HG02870 (cell line): Measurements from ENCODE around the gene NR1I3.
A peak's percentile ranks its signal among the peaks of the same experiment; 100 is the strongest.

Experiments
- ATAC-seq: cut with Tn5 transposase; IDR thresholded peaks from one replicate; pipeline ENCODE4 v1.9.1; 2021; ENCODE audit warnings: mild to moderate bottlenecking, moderate library complexity; ENCODE audit not compliant: unreplicated experiment

Gene NR1I3

DNA sequence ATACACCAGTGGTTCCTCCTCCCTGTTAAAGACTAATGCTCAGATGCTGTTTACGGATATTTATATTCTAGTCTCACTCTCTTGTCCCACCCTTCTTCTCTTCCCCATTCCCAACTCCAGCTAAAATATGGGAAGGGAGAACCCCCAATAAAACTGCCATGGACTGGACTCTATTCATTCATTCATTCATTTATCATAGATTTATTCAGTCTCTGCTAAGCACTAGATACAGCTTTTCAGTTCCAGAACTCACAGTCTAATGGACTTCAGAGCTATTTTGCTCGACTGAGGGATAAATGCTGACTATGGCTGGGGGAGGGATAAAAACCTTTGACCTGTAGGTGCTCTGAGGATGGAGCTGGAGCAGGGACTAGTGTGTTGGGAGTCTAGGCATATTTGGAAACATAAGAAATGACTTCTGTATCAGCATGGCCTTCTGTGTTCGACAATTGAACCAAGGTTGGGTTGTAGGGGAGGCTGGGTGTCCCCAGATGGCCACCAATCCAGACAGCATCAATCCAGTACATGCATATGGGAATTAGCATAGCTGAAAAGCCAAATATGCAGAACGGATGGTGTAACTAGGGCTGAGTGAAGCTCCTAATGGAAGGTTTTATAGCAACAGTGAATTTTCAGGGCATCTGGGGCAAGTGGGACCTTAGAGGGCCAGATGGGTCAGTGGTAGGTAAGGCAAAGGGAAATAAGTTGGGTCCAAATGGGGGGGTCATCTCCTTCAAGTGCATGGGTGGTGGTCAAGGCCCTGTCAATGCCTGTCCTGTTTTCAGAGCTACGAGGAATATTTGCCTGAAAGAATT, 18.7 kb downstream of the NR1I3 start:
- ATAC-seq, result no peak

DNA sequence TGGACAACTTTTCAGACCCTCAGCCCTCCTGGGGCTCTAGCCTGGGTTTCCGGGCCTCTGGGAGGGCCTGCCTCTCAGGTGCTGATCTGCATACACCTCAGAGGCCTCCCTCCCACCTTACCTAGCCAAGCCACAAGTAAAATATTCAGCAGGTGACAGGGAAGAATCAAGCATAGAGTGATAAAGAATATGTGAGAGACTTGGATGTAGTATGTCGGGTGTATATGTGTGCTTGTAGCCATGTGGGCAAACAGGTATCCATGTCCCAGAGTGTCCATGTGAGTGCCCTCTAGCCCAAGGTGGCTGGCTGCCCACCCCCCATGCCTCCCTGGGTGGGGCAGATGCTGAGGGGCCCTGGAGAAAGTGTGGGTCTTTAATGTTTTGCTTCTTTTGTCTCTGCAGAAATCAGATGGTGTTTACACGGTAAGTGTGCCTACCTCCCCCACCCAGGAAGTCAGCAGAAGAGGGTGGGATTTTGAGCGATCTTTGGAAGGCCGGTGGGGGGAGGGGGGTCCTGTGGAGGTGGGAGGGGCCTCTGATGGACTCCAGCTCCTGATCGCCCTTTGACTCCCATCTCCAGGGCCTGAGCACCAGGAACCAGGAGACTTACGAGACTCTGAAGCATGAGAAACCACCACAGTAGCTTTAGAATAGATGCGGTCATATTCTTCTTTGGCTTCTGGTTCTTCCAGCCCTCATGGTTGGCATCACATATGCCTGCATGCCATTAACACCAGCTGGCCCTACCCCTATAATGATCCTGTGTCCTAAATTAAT, 19.5 kb downstream of the NR1I3 start:
- no peak for ATAC-seq

- no peak for ATAC-seq
These were observed 20.2 kb downstream of the NR1I3 start for GRCh38 chr1:161217831-161218230.

DNA sequence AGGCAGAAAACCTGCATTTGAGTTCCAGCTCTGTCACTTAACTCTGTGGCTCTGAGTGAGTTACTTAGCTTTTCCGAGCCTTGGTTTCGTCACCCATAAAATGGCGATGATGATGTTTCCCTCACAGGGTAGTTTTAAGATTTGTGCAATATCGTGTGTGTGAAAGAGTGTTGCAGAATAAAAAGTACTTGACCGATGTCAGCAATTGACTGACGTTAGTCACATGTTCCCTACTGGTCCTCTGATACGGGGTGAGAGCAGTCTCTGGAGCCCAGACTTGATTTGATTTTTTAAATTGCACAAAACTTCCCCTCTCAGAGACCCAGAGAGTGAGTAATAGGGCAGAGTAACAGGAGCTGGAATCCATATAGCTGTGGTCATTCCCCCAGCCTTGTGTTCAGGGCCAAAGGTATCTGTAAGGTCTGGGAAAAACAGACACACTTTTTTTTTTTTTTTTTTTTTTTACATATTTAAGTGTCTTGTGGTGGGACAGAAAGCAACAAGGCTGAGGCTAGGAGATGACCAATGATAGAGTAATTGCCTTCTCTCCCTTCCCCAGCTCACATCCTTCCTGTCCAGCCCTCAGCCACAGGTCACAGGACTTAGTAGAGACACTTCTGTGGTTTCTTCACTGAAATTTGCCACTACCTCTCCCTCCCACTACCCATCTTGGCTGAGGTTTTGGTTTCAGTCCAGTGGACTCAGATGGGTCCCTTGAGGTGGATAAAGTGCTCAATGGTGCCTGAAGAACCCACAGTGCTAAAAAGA, 20.9 kb downstream of the NR1I3 start:
- peak; percentile 80 for ATAC-seq

DNA sequence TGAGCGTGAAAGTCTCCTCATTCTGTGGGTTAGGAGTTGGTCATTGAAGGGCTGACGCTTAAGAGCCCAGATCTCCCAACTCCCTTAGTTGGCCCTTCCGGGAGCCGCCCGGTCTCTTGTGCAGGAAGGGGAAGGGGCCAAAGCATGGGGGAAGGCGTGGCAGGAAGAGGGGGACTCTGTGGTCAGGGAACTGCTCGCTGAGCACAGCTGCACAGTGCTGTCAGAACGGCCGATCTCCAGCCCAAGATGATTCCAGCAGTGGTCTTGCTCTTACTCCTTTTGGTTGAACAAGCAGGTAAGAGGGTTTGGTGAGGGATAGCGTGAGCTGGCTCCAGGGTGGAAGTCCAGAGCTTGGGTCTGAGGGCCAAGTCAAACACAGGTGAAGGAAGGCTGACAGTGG, 22.9 kb downstream of the NR1I3 start, which contains the start of gene FCER1G:
Gene FCER1G (plus strand): TSS at position 220 of the 400 bp plus-strand sequence. CDS start 27 bp downstream, at position 247.
- no peak for ATAC-seq

DNA sequence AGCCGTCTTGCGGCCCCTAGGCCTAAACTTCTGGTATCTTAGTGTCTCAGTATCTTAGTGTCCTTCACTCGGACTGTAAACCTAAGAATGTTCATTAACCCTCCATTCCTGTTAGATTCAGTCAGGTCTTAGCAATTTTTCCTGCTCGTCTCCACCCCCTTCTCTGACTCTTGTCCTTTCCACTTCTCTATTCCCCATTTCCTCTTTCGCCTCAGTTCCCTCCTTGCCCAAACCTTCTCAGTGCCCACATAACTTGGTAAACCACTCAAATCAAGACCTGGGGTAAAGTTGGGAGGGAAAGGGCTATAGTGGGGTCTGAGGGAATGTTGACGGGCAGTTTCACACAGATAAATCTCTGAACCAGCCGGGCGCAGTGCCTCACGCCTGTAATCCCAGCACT, 23.6 kb downstream of the NR1I3 start:
- no peak for ATAC-seq

GRCh38 chr1:161209790-161210409, 28.1 kb downstream of the NR1I3 start:
- no peak for ATAC-seq

GRCh38 chr1:161207173-161207572, 30.8 kb downstream of the NR1I3 start:
- ATAC-seq, result no peak

DNA sequence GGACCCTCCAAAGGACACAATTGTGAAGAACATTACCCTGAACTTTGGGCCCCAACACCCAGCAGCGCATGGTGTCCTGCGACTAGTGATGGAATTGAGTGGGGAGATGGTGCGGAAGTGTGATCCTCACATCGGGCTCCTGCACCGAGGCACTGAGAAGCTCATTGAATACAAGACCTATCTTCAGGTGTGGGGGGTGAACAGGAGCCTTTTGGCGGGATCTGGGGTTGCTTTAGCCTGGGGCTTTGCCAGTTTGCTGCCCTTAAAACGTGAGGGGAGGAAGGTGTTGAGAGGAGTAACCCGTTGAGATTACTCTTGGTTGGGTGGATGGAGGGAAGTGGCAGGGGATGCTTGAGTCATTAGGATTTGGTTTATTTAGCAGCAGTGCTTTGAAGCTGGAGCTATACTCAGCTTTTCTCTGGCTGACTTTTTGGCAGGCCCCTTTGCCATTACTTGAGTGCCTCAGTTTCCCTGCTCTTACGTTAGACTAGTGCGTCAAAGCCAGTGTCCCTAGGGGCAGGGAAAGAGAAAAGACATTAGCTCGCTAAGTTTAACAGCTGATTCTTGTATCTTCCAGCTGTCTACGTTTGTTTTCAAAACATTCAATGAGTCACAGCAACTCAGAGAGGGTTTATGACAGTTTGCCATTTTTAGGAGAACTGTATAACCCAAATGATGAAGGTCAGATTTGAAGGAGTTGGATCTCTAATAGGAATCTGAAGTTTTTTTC, 31.4 kb downstream of the NR1I3 start:
- no peak for ATAC-seq

GRCh38 chr1:161201836-161202712, 35.9 kb downstream of the NR1I3 start, which contains the start of gene NDUFS2:
NDUFS2 (plus strand) TSS chr1:161202367; CDS start chr1:161202386, 19 bp downstream.
- peak; percentile 96 for ATAC-seq

DNA sequence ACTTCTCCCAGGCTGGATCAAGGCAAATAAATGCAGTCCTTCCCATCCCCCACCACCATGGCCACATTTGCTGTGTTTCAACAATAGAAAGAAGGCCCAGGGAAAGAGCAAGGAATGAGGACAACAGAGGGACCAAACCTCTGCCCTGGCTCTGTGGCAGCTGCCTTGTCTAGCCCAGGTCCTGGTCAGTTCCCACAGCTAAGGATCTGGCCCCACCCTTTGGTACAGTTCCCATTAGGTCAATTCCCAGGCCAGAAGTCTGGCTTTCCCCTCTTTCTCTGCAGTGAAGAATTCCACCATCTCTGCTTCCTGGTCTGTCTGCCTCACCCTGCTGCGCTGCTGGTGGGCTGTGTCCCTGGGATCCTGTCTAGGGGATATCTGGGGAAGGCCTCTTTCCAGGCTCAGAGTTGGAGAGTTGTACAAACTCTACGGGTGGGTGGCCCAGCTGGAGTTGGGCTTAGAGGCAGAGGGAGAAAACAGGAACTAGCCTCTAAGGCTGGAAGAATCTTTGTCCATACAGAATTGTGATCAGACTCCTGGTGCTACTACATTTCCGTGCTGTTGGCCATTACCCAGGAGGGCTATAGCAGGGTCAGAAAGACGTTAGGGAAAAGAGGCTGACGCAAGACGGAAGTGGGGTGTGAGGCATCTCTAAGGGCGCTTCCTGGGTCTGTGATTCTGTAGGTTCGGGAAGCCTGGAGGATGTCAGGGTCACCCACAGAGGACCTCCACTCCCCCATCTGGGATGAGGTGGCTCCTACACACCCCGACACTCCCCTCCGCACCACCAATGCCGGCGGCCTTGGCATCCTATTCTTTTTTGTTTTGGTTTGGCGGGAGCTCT, 36.8 kb downstream of the NR1I3 start:
- ATAC-seq, result no peak

- ATAC-seq, result no peak
These were observed 37.5 kb downstream of the NR1I3 start for GRCh38 chr1:161200421-161200991.

DNA sequence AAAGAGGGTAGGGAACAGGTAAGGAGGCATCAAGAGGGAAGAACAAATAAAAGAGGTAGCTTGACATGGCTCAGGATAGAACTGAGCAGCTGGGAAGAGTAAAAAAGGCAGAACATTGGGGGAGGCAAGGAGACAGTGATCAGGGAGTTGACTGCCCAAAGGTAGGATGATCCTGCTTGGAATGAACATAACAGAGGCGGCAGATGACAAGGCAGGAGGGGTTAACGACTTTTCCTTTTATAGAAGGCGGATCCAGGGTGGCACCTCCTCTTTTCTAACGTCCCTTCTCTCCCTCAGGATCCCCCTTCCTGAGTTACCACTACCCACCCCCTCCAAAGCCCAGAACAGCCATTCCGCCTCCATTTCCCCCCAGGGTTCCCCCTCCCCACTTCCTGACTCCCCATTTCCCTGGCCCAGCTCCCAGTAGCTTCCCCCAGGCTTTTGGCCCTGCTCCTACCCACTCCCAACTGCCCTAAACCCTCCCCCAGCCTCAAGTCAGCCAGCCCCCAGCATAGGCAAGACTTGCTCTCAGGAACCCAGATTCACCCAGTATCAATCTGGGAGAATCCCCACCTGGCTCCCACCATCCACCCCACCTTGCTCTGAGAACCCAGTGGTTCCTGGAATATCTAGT, 38.4 kb downstream of the NR1I3 start:
- no peak for ATAC-seq

GRCh38 chr1:161198897-161199431, 39.0 kb downstream of the NR1I3 start, which contains the start of gene ADAMTS4:
ADAMTS4 (minus strand) TSS chr1:161199054; CDS start chr1:161198627, 427 bp downstream.
- ATAC-seq, result no peak

DNA sequence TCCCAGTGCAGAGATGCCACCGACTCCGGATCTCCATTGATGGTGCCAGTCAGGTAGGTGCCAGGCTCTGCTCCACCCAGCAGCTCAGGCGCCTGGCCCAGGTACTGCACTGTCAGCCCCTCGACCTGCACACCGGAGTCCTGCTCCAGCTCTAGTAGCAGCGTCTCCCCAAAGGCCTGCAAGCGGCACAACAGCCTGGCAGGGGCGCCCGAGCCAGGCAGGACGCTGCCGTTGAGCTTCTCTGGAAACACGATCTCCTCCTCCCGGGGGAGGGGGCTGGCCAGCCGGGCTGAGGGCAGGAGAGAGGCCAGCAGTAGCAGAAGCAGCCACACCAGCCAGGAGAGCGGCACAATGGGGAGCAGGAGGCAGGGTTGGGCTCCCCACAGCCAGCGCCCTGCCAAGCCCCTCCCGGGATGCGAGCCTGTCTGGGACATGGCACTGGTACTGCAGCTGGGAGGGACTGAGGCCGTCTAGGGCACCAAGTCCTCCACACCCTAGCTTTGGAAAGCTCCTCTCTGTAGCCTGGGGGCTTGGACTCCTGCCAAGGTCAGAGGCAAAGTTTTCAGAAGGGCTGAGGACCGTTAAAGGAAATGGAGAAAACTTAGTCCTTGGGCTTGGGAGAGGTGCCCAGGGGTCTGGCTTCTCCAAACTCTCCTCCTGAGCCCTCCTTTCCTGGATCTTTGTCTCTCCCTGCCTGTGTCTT, 39.7 kb downstream of the NR1I3 start:
- ATAC-seq, result no peak

GRCh38 chr1:161197560-161198193, 40.3 kb downstream of the NR1I3 start:
- ATAC-seq, result no peak
